ACC112 (cell line): ENCODE measurements around the gene FABP3.
"Not testable (repeated sequence)": the region's sequence is repeated elsewhere in the genome, so short reads cannot be mapped to it uniquely, and the experiment has no call there.

Source experiments
- H2AFZ ChIP-seq: fragments of 200-600 bp; sonication (generic); one replicate; pipeline ENCODE4 v1.6.0; 2017; ENCODE audit warnings: antibody characterized with exemption, low read length; ENCODE audit not compliant: unreplicated experiment
- H3K27ac ChIP-seq: fragments of 200-600 bp; sonication (generic); 2 replicates; pipeline ENCODE4 v1.5.1; 2014; ENCODE audit warnings: low read depth, mild to moderate bottlenecking, antibody characterized with exemption, low read length, moderate library complexity
- H3K27me3 ChIP-seq: fragments of 200-600 bp; sonication (generic); 2 replicates; pipeline ENCODE4 v1.6.1; 2014; ENCODE audit warnings: mild to moderate bottlenecking, antibody characterized with exemption, low read length, moderate library complexity, mixed read lengths; ENCODE audit not compliant: insufficient read depth
- H3K36me3 ChIP-seq: fragments of 200-600 bp; sonication (generic); 2 replicates; pipeline ENCODE4 v1.6.1; 2016; ENCODE audit warnings: mild to moderate bottlenecking, antibody characterized with exemption, low read length, moderate library complexity, mixed read lengths; ENCODE audit not compliant: insufficient read depth
- H3K4me1 ChIP-seq: fragments of 200-600 bp; sonication (generic); one replicate; pipeline ENCODE4 v1.6.1; 2016; ENCODE audit warnings: low read length, mixed read lengths; ENCODE audit not compliant: insufficient read depth, unreplicated experiment, control insufficient read depth
- H3K4me3 ChIP-seq: fragments of 200-600 bp; sonication (generic); 2 replicates; pipeline ENCODE4 v1.5.1; 2014; ENCODE audit warnings: mild to moderate bottlenecking, low read depth, low read length
- H3K79me2 ChIP-seq: fragments of 200-600 bp; sonication (generic); one replicate; pipeline ENCODE4 v1.6.0; 2016; ENCODE audit warnings: low read length; ENCODE audit not compliant: control insufficient read depth, unreplicated experiment, insufficient read depth

FABP3 gene

DNA sequence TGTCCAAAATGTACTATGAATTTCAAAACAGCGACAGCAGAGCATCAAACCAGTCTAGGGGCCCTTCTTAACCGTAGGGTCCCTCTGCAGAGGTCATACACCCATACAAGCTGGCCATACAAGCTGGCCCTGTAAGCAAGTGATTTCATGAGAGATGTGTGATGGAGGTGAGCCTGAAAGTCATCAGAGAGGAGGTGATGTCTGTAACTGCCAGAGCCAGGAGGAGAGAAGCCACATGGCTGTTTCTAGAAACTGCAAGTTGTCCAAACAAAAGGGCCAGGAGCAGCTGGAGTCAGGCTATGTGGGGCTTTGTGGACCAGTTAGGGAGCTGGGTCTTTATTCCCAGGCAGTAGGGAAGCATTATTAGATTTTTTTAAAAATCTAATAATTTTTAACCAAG, 25.4 kb upstream of the FABP3 start:
- Histone ChIP-seq H3K27ac (peak overlapping the region; percentile 70), H2AFZ (no peak overlapping the region), H3K4me3 (no peak overlapping the region), H3K27me3 (no peaks in the 10 kb centered on the region), H3K36me3 (no peaks in the 10 kb centered on the region), H3K4me1 (peaks cover 39% of the 10 kb centered on the region), H3K79me2 (no peaks in the 10 kb centered on the region)

DNA sequence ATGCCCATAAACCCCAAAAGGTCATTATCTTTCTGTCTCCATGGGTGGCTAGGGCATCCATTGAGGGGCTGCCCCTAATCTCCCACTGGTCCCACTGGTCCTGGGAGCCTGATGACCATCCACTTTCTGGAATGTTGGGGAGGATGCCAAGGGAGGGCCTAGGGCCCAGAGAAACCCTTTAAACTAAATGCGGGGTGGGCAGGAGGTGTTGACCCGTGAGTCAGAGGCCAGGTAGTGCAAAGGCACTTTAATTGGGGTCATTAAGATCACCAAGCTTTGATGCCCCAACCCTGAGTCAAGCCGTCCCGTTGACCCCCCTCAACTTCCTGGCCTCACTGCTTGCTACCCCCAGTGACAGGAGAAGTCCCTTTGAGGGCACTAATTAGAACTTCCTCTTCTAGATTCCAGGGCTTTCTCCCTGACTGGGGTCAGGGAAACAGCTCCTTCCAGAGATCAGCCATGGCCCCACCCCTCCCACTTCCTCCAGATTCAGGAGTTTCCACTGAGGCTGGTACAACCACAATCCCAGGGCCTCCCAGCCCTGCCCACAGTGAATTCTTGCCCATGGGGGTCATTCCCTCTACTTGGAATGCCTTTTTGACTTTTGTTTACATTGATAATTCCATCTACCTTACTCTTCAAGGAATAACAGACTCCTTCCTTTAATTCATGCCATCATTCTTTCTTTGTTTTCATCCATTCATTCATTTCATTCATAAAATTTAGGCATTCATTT, 24.7 kb upstream of the FABP3 start:
- Histone ChIP-seq H3K4me1 (peaks cover 39% of the 10 kb centered on the region), H2AFZ (no peak overlapping the region), H3K79me2 (no peaks in the 10 kb centered on the region), H3K27ac (peak overlapping the region; percentile 70), H3K36me3 (no peaks in the 10 kb centered on the region), H3K27me3 (no peaks in the 10 kb centered on the region), H3K4me3 (no peak overlapping the region)

DNA sequence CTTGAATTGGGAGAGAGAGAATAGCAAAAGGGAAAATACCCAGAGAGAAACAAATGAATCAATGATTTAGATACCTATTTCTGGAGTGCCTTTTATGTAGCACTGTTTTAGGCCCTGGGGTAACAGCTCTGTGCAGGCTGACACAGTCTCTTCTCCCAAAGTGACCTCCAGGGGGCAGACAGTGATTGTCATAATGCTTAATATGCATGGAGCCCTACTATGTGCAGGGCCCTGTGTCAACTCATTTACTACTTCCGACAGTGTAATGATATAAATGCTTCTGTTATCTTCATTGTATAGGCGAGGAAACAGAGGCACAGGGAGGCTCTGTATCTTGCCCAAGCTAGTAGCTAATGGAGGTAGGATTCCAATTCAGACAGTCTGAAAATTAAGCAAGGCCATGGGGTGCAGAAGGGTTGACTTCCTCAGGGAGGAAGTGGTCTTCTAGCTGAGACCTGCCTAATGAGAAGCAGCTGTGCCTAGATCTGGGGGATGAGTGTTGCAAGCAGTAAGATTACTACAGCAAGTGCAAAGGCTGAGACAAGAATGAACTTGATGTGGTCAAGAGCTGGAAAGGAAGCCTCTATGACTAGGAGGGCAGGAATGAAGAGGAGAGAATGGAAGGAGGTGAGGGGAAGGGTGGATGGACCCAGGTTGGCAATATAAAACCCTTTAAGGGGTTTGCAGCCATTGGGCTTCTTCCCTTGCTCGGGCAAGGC, 23.9 kb upstream of the FABP3 start:
- Histone ChIP-seq H3K36me3 (no peaks in the 10 kb centered on the region), H3K27me3 (no peaks in the 10 kb centered on the region), H3K4me1 (peaks cover 39% of the 10 kb centered on the region), H3K27ac (peak overlapping the region; percentile 70), H3K4me3 (no peak overlapping the region), H2AFZ (no peak overlapping the region), H3K79me2 (no peaks in the 10 kb centered on the region)

DNA sequence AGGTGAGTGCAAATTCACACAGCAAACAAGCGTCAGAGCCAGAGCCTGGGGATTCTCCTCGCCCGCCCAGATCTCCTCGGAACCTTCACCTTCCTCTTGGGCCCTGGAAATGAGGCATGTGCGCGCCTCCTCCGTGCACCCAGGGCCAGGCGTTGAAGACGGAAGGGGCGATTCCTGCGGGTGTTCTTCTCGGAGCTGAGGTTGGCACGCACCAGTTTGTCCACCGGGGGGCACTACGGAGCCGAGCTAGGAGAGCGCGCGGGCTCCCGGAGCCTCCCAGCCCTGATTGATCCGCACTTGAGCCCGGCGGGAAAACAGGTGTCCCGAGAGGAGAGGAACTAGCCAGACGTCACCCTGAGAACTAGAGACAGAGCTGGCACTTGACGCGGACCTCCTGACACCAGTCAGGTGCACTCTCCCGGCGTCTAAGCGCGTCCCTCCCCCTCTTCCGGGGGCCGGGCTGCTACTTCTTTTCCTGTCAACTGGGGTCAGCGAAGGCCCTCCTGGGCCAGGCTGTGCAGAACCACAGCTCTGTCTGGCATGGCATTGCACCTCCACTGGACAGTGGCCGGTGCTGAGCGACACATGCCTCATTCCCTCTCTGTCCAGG, 21.8 kb upstream of the FABP3 start:
- H3K79me2 ChIP-seq: no peaks in the 10 kb centered on the region
- no peak overlapping the region for H3K27ac ChIP-seq
- H3K4me3 ChIP-seq: peak overlapping the region; percentile 45
- H3K36me3 ChIP-seq: no peaks in the 10 kb centered on the region
- peaks cover 29% of the 10 kb centered on the region for H3K4me1 ChIP-seq
- no peaks in the 10 kb centered on the region for H3K27me3 ChIP-seq
- H2AFZ ChIP-seq: peak overlapping the region; percentile 78

DNA sequence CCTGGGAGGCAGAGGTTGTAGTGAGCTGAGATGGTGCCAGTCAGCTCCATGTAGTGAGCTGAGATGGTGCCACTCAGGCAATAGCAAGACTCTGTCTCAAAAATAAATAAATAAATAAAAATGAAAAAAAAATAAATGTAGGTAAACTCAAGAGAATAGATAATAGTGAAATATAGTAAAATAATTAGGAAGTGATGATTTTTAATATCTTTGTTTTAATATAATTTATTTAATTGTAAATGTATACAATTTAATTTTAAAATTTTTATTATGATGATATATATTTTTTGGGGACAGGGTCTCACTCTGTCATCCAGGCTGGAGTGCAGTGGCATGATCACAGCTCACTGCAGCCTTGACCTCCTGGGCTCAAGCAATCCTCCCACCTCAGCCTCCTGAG, 20.6 kb upstream of the FABP3 start:
- Histone ChIP-seq H2AFZ (no peak overlapping the region), H3K4me1 (peaks cover 24% of the 10 kb centered on the region), H3K79me2 (no peaks in the 10 kb centered on the region), H3K36me3 (no peaks in the 10 kb centered on the region), H3K27ac (no peak overlapping the region), H3K27me3 (no peaks in the 10 kb centered on the region), H3K4me3 (no peak overlapping the region)

DNA sequence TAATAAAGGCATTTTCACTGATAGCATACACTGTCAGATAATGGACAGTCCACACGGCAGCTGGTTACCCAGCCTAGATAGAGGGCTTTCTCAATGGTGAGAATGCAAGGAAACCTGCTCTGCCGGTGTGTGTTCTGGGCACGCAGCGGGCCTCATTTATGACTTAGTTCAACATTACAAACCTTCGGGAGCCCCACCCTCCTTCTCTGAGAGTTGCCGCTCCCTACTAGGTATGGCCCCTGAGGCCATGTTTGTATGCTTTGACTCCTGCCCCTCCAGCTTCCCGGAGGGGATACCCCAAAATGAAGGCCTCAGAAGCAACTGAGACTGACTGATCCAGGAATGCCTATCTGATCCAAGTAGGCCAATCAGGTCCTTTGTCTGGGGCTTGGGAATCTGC, 17.2 kb upstream of the FABP3 start:
- Histone ChIP-seq H3K27me3 (no peaks in the 10 kb centered on the region), H3K27ac (no peak overlapping the region), H3K4me1 (no peaks in the 10 kb centered on the region), H3K79me2 (no peaks in the 10 kb centered on the region), H3K4me3 (no peak overlapping the region), H2AFZ (no peak overlapping the region), H3K36me3 (no peaks in the 10 kb centered on the region)

DNA sequence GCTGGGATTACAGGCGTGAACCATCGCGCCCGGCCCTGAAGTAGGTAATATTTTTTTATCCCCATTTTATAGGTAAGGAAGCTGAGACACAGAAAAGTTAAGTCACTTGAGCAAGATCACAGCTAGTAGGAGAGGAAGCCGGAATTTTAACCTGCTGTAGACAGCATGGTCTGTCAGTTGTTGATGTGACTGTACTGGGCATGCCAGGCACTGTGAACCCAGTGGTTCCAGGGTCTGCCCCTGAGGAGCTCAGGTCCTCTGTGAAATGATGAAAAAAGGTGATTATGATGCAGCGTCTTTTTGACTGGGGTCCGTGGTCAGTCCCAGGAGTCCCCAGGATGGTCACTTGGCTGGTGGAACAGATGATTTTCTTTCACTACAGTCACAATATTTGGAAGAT, 16.7 kb upstream of the FABP3 start:
- Histone ChIP-seq H3K4me3 (no peak overlapping the region), H2AFZ (no peak overlapping the region), H3K79me2 (no peaks in the 10 kb centered on the region), H3K36me3 (no peaks in the 10 kb centered on the region), H3K27ac (no peak overlapping the region), H3K27me3 (no peaks in the 10 kb centered on the region), H3K4me1 (no peaks in the 10 kb centered on the region)

DNA sequence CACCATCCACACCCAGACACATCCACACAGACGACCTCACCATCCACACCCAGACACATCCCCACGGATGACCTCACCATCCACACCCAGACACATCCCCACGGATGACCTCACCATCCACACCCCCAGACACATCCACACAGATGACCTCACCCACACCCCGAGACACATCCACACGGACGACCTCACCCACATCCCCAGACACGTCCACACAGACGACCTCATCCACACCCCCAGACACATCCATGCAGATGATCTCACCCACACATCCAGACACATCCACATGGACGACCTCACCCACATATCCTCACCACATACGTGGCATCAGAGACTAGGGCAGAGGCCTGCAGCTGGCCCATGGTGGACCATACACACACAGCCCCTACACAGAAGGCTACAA, 14.7 kb upstream of the FABP3 start:
- no peak overlapping the region for H3K27ac ChIP-seq
- H3K79me2 ChIP-seq: no peaks in the 10 kb centered on the region
- no peak overlapping the region for H2AFZ ChIP-seq
- H3K4me1 ChIP-seq: peaks cover 2% of the 10 kb centered on the region
- H3K27me3 ChIP-seq: no peaks in the 10 kb centered on the region
- no peak overlapping the region for H3K4me3 ChIP-seq
- H3K36me3 ChIP-seq: no peaks in the 10 kb centered on the region

DNA sequence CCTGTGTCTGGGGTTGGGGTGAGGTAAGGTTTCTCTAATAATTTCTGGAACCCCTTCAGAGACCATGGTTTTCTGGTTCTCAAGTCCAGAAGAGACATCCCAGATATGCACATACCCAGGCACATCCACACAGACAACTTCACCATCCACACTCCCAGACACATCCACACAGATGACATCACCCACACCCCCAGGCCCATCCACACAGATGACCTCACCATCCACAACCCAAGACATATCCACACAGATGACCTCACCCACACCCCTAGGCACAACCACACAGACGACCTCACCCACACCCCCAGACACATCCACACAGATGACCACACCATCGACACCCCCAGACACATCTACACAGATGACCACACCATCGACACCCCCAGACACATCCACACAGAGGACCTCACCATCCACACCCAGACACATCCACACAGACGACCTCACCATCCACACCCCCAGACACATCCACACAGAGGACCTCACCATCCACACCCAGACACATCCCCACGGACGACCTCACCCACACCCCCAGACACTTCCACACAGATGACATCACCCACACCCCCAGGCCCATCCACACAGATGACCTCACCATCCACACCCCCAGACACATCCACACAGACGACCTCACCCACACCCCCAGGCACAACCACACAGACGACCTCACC, 13.8 kb upstream of the FABP3 start:
- not testable (repeated sequence) for H2AFZ ChIP-seq, H3K36me3 ChIP-seq, H3K4me3 ChIP-seq, H3K27ac ChIP-seq, H3K79me2 ChIP-seq, H3K27me3 ChIP-seq
- peaks cover 11% of the 10 kb centered on the region for H3K4me1 ChIP-seq

DNA sequence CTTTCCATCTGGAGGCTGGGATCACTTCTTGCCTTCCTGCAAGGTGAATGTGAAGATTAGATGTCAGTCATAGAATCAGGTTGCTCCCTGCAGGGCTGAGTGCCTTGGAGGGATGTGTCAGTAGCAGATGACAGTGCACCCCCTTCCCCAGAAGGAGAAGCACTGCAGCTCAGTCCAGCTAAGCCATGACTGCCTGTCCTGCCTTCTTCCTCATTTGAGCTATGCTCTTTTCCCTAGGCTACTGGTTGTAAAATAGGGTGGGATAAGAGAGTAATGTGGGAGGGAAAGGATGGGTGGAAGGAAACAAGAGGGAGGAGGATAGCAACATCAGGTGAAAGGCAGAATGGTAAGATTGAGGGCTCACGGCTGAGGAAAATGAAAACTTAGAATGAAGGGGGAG, 11.1 kb upstream of the FABP3 start:
- peaks cover 23% of the 10 kb centered on the region for H3K4me1 ChIP-seq
- no peak overlapping the region for H2AFZ ChIP-seq
- H3K79me2 ChIP-seq: no peaks in the 10 kb centered on the region
- H3K36me3 ChIP-seq: no peaks in the 10 kb centered on the region
- H3K4me3 ChIP-seq: no peak overlapping the region
- no peaks in the 10 kb centered on the region for H3K27me3 ChIP-seq
- H3K27ac ChIP-seq: no peak overlapping the region
